PC-3 (cell line): ENCODE measurements around the gene AP2A1. TPM values are rescaled to one million over a fixed set of nuclear protein-coding genes. Genes with fewer than 3 reads are reported as not detected.

Experiments used
- ATAC-seq: fragments of 200-7000 bp; cut with Tn5 transposase; 2 replicates; pipeline ENCODE4 v1.9.1; 2020; ENCODE audit warnings: mild to moderate bottlenecking, moderate library complexity
- BruUV-seq: library from RNA; stranded (reverse); fragments of 400-500 nt; replicated peaks from 2 replicates; lab custom pipeline; 2021; lab: Mats Ljungman, UMichigan
- CTCF ChIA-PET: fragments of 300-600 bp; sonication (Branson Sonifier 250); formaldehyde crosslinking; loops from one replicate; lab custom pipeline; 2022; ENCODE audit warnings: antibody characterized with exemption; lab: Charles Lee
- POLR2A ChIA-PET: fragments of 300-600 bp; sonication (Branson Sonifier 250); formaldehyde crosslinking; loops from one replicate; lab custom pipeline; 2022; ENCODE audit warnings: antibody characterized with exemption; ENCODE audit not compliant: unreplicated experiment; lab: Charles Lee
- DNase-seq: peaks from one replicate; pipeline ENCODE4 v3.0.0-alpha.2; 2015
- H2AFZ ChIP-seq: fragments of 300-600 bp; sonication (generic); 2 replicates; pipeline ENCODE4 v1.6.0; 2016; ENCODE audit warnings: antibody characterized with exemption, low read length
- H3F3A ChIP-seq: fragments of 300-600 bp; sonication (generic); one replicate; pipeline ENCODE4 v1.6.0; 2017; ENCODE audit warnings: antibody characterized with exemption, low read length, control low read depth, mild to moderate bottlenecking; ENCODE audit not compliant: unreplicated experiment
- H3K27ac ChIP-seq: fragments of 300-600 bp; sonication (generic); 2 replicates; pipeline ENCODE4 v1.5.1; 2016; ENCODE audit warnings: mild to moderate bottlenecking, low read length
- H3K27me3 ChIP-seq: fragments of 300-600 bp; sonication (generic); 2 replicates; pipeline ENCODE4 v1.6.1; 2016; ENCODE audit warnings: low read length, mixed read lengths
- H3K36me3 ChIP-seq: fragments of 300-600 bp; sonication (generic); 2 replicates; pipeline ENCODE4 v1.6.1; 2016; ENCODE audit warnings: low read depth, mixed run types, low read length, mixed read lengths
- H3K4me1 ChIP-seq: fragments of 300-600 bp; sonication (generic); 2 replicates; pipeline ENCODE4 v1.5.1; 2016; ENCODE audit warnings: low read length; ENCODE audit not compliant: insufficient read depth
- H3K4me2 ChIP-seq: fragments of 300-600 bp; sonication (generic); 2 replicates; pipeline ENCODE4 v1.6.0; 2016; ENCODE audit warnings: low read length
- H3K4me3 ChIP-seq: fragments of 300-600 bp; sonication (generic); 2 replicates; pipeline ENCODE4 v1.5.1; 2016; ENCODE audit warnings: mild to moderate bottlenecking, low read length, mixed read lengths
- H3K79me2 ChIP-seq: fragments of 300-600 bp; sonication (generic); 2 replicates; pipeline ENCODE4 v1.6.1; 2017; ENCODE audit warnings: low read length, mixed read lengths
- H3K9ac ChIP-seq: fragments of 300-600 bp; sonication (generic); 2 replicates; pipeline ENCODE4 v1.6.0; 2016; ENCODE audit warnings: mild to moderate bottlenecking, low read length
- H3K9me2 ChIP-seq: fragments of 300-600 bp; sonication (generic); replicated peaks from 2 replicates; pipeline ENCODE4 v1.6.1; 2016; ENCODE audit warnings: mixed run types, low read length, mixed read lengths
- H3K9me3 ChIP-seq: fragments of 300-600 bp; sonication (generic); 2 replicates; pipeline ENCODE4 v1.6.1; 2016; ENCODE audit warnings: low read length, mixed read lengths
- H4K20me1 ChIP-seq: fragments of 300-600 bp; sonication (generic); 2 replicates; pipeline ENCODE4 v1.6.1; 2016; ENCODE audit warnings: low read length, mixed read lengths
- EZH2 ChIP-seq: fragments of 300-600 bp; sonication (generic); IDR thresholded peaks from one replicate; pipeline ENCODE4 v1.6.1; 2017; ENCODE audit warnings: antibody characterized with exemption, mild to moderate bottlenecking, low read length; ENCODE audit not compliant: unreplicated experiment
- EZH2phosphoT487 ChIP-seq: fragments of 300-600 bp; sonication (generic); IDR thresholded peaks from 2 replicates; pipeline ENCODE4 v1.6.1; 2018; ENCODE audit warnings: mild to moderate bottlenecking, antibody characterized with exemption, low read length, borderline replicate concordance
- intact Hi-C: fragments of 100-400 bp; cut with micrococcal nuclease; formaldehyde crosslinking; loops from 2 replicates; pipeline ENCODE4 v1.9.0; 2023
- total RNA-seq: library from RNA; depleted of rRNA; stranded (reverse); fragments of >200 nt; gene quantifications from 2 replicates; pipeline ENCODE4 v1.2.3, GENCODE V29; 2014
- TF ChIP-seq, protein P1 (sequence below): fragments of 300-600 bp; sonication (generic); conservative IDR thresholded peaks from 2 replicates; pipeline ENCODE4 v1.5.1; 2017; ENCODE audit warnings: antibody characterized with exemption, low read depth, mild to moderate bottlenecking, low read length

AP2A1 gene
- total RNA-seq, 1 experiment from 2014 or later = 143 TPM

DNA sequence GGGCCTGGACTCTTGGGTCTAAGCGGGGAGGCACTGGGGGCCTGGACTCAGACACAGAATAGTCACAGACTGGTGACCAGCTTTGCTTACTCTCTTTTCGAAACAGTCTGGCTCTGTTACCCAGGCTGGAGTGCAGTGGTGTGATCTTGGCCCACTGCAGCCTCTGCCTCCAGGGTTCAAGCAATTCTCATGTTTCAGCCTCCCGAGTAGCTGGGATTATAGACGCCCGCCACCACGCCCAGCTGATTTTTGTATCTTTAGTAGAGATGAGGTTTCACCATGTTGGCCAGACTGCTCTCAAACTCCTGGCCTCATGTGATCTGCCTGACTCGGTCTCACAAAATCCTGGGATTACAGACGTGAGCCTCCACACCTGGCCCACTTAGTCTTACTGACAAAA lies 62.4 kb downstream of the AP2A1 start:
- no peak for TF ChIP-seq EZH2
- no peak for TF ChIP-seq EZH2phosphoT487
- TF ChIP-seq, protein P1, sequence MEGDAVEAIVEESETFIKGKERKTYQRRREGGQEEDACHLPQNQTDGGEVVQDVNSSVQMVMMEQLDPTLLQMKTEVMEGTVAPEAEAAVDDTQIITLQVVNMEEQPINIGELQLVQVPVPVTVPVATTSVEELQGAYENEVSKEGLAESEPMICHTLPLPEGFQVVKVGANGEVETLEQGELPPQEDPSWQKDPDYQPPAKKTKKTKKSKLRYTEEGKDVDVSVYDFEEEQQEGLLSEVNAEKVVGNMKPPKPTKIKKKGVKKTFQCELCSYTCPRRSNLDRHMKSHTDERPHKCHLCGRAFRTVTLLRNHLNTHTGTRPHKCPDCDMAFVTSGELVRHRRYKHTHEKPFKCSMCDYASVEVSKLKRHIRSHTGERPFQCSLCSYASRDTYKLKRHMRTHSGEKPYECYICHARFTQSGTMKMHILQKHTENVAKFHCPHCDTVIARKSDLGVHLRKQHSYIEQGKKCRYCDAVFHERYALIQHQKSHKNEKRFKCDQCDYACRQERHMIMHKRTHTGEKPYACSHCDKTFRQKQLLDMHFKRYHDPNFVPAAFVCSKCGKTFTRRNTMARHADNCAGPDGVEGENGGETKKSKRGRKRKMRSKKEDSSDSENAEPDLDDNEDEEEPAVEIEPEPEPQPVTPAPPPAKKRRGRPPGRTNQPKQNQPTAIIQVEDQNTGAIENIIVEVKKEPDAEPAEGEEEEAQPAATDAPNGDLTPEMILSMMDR = no peak
- no peak for ATAC-seq
- ChIA-PET POLR2A (no interaction called here), CTCF (no interaction called here)
- Histone ChIP-seq H3K27ac (no peak overlapping the region), H3K9ac (no peak overlapping the region), H3K9me2 (no peaks in the 10 kb centered on the region), H3K9me3 (no peaks in the 10 kb centered on the region), H3K79me2 (peaks cover 10% of the 10 kb centered on the region), H3F3A (no peaks in the 10 kb centered on the region), H3K4me2 (no peak overlapping the region), H3K4me3 (no peak overlapping the region), H3K4me1 (no peaks in the 10 kb centered on the region), H3K27me3 (no peaks in the 10 kb centered on the region), H3K36me3 (peaks cover 12% of the 10 kb centered on the region; the same call in 1 of the 2 replicates), H2AFZ (no peak overlapping the region), H4K20me1 (no peaks in the 10 kb centered on the region)
- no TSS peak for BruUV-seq
- intact Hi-C loops = no loop called here
- no peak for DNase-seq

DNA sequence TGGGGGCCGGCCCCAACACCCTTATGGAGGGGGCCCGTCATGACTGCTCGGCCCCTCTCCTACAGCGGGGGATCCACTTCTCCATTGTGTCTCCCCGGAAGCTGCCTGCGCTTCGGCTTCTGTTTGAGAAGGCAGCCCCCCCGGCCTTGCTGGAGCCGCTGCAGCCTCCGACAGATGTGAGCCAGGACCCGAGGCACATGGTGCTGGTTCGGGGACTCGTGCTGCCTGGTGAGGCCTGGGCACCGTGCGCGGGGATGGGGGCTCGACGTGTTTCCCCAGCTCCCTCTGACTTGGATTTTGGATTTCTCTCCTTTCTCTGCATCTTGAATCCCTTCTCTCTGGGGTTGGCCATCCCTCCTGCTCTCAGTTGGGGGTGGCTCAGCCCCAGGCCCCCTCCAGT lies 62.9 kb downstream of the AP2A1 start:
- ChIA-PET CTCF (no interaction called here), POLR2A (no interaction called here)
- H3K27me3 ChIP-seq = no peaks in the 10 kb centered on the region
- H3K4me3 ChIP-seq = no peak overlapping the region
- intact Hi-C loops = no loop called here
- no peaks in the 10 kb centered on the region for H3K4me1 ChIP-seq
- DNase-seq (no peak), ATAC-seq (no peak)
- TF ChIP-seq, protein P1 = no peak
- no peak for TF ChIP-seq EZH2phosphoT487
- TF ChIP-seq EZH2 = no peak
- H3K36me3 ChIP-seq = peaks cover 12% of the 10 kb centered on the region; the same call in 1 of the 2 replicates
- H4K20me1 ChIP-seq = no peaks in the 10 kb centered on the region
- H2AFZ ChIP-seq = no peak overlapping the region
- H3K9me2 ChIP-seq = no peaks in the 10 kb centered on the region
- no peaks in the 10 kb centered on the region for H3F3A ChIP-seq
- H3K4me2 ChIP-seq = no peak overlapping the region
- H3K9ac ChIP-seq = no peak overlapping the region
- peaks cover 5% of the 10 kb centered on the region for H3K79me2 ChIP-seq
- no TSS peak for BruUV-seq
- no peaks in the 10 kb centered on the region for H3K9me3 ChIP-seq
- H3K27ac ChIP-seq = no peak overlapping the region

DNA sequence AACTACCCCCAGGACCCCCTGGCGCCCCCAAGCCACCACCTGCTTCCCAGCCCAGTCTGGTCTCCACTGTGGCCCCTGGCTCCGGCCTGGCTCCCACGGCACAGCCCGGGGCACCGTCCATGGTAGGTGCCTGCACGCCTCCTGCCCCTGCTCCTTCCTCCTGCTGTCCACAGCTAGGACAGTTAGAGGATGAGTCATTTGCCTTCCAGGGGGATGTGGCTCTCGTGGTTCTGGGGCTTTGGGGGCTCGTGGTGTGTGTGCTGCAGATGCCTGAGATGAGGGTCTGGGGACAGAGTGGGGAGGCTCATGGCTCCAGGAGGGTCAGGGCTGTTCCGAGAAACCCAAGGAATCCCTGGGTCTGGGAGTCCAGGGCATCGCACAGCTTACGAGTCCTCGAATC lies 64.0 kb downstream of the AP2A1 start:
- Histone ChIP-seq H3K9me3 (no peaks in the 10 kb centered on the region), H3K9ac (no peak overlapping the region), H3K27ac (no peak overlapping the region), H3K9me2 (no peaks in the 10 kb centered on the region), H3K4me1 (no peaks in the 10 kb centered on the region), H3K79me2 (no peaks in the 10 kb centered on the region; the same call in 1 of the 2 replicates), H3K36me3 (peaks cover 21% of the 10 kb centered on the region; the same call in 1 of the 2 replicates), H3K4me3 (no peak overlapping the region), H4K20me1 (no peaks in the 10 kb centered on the region), H3K4me2 (no peak overlapping the region), H3K27me3 (no peaks in the 10 kb centered on the region), H3F3A (no peaks in the 10 kb centered on the region), H2AFZ (no peak overlapping the region)
- ChIA-PET POLR2A (no interaction called here), CTCF (no interaction called here)
- DNase-seq (no peak), ATAC-seq (no peak; the same call in 1 of the 2 replicates)
- TF ChIP-seq EZH2phosphoT487 (no peak), EZH2 (no peak)
- TF ChIP-seq, protein P1 = no peak
- no TSS peak for BruUV-seq
- intact Hi-C loops = no loop called here
